ENCODE measurements around the gene CACNA1F. TPM values are rescaled to one million over a fixed set of nuclear protein-coding genes. Genes with fewer than 3 reads are reported as not detected.

Gene CACNA1F
- 0.22 TPM for polyA plus RNA-seq (2012; ENCODE audit: low read depth, missing spikeins)

DNA sequence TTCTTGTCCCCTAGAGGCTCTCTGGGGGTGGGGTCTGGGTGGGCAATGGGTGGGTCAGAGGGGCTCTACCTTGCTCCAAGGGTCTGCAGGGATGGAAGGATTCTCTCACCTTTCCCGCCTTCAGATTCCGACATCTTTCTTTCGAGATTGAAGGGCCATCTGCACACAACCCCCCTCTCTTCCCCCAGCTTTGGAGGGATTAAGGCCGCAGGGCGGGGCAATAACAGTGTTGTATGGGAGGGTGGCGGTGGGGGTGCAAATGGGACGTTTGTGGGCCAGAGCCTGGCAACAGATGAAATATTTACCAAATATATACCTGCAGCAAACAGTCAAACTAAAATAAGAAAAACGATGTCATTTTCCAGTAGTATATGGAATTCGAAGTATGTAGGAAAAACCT is at the start of gene CACNA1F:
TSS of gene CACNA1F (minus strand) at position 165 of the 400 bp plus-strand sequence. CDS start at position 134, 31 bp downstream.
- TF ChIP-seq POLR2A (IDR thresholded peaks at IDR 0.05; ENCODE audit: low read depth, low read length) (no peak), TAF1 (IDR thresholded peaks at IDR 0.05; ENCODE audit: low read depth, low read length) (no peak), POLR2AphosphoS5 (IDR thresholded peaks at IDR 0.05; ENCODE audit: low read depth, low read length) (no peak), PAX5 (IDR thresholded peaks at IDR 0.05; ENCODE audit: insufficient read depth, low read length, severe bottlenecking) (no peak), POU2F2 (IDR thresholded peaks at IDR 0.05; ENCODE audit: low read depth, low read length) (no peak), SPI1 (IDR thresholded peaks at IDR 0.05; ENCODE audit: low read depth, low read length) (no peak)
- FAIRE-seq (no peak), DNase-seq (ENCODE audit: insufficient read length, low spot score) (no peak)

DNA sequence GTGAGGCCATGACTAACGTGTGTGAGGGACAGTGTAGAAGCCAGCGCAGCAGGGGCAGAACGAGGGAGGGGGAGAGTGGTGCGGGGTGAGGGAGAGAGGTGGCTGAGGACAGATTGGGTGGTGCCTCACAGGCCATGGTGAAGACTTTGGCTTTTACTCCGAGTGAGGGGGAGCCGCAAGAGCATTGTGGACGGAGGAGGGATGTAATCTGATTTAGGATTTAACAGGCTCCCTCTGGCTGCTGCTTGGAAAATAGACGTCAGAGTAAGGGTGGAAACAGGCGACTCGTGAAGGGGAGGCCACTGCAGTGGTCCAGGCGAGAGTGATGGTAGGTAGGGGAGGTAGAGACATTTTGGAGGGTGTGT is 49.5 kb upstream of the CACNA1F start:
- TF ChIP-seq SPI1 (IDR thresholded peaks at IDR 0.05; ENCODE audit: low read depth, low read length) (no peak), TAF1 (IDR thresholded peaks at IDR 0.05; ENCODE audit: low read depth, low read length) (no peak), PAX5 (IDR thresholded peaks at IDR 0.05; ENCODE audit: insufficient read depth, low read length, severe bottlenecking) (no peak), POLR2AphosphoS5 (IDR thresholded peaks at IDR 0.05; ENCODE audit: low read depth, low read length) (no peak), POLR2A (IDR thresholded peaks at IDR 0.05; ENCODE audit: low read depth, low read length) (no peak), POU2F2 (IDR thresholded peaks at IDR 0.05; ENCODE audit: low read depth, low read length) (no peak)
- FAIRE-seq (no peak), DNase-seq (ENCODE audit: insufficient read length, low spot score) (no peak)

DNA sequence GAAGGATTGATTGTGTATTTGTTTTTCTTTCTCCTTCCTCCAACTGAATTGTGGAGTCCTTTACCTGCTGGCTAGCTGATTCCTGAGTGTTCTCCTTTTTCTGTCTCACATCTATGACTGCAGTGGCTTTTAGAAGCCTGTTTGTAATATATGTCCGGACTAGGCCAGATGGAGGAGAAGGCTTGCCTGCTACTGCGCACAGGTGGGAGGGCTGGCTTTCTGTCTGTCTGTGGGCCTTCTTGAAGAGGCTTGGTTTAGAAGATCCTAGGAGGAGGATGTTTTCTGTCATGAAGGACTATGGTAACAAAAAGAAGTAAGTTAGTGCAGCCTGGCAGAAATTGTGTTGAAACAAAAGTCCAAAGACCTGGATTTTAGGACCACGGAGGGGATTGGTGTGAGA is 44.9 kb upstream of the CACNA1F start:
- TF ChIP-seq PAX5 (IDR thresholded peaks at IDR 0.05; ENCODE audit: insufficient read depth, low read length, severe bottlenecking) (no peak), POU2F2 (IDR thresholded peaks at IDR 0.05; ENCODE audit: low read depth, low read length) (no peak), TAF1 (IDR thresholded peaks at IDR 0.05; ENCODE audit: low read depth, low read length) (no peak)
- FAIRE-seq (no peak), DNase-seq (ENCODE audit: insufficient read length, low spot score) (no peak)

DNA sequence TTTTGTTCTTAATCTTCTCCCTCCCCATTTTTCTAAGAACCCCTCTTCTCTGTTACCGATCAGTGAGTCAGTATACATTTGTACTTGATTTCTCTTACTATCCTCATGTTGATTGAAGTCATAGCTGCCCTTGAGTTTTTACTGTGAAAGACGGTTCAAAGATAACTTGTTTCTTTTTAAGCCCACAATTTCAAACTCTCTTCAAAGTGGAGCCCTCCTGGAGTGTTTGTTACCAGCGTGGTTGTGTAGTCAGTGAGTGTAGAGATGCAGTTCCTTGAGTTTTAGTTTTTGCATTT is 44.3 kb upstream of the CACNA1F start:
- no peak for FAIRE-seq
- no peak for DNase-seq (ENCODE audit: insufficient read length, low spot score)
- TF ChIP-seq POU2F2 (IDR thresholded peaks at IDR 0.05; ENCODE audit: low read depth, low read length) (no peak), PAX5 (IDR thresholded peaks at IDR 0.05; ENCODE audit: insufficient read depth, low read length, severe bottlenecking) (no peak), TAF1 (IDR thresholded peaks at IDR 0.05; ENCODE audit: low read depth, low read length) (no peak), SPI1 (IDR thresholded peaks at IDR 0.05; ENCODE audit: low read depth, low read length) (no peak), POLR2AphosphoS5 (IDR thresholded peaks at IDR 0.05; ENCODE audit: low read depth, low read length) (no peak), POLR2A (IDR thresholded peaks at IDR 0.05; ENCODE audit: low read depth, low read length) (no peak)

DNA sequence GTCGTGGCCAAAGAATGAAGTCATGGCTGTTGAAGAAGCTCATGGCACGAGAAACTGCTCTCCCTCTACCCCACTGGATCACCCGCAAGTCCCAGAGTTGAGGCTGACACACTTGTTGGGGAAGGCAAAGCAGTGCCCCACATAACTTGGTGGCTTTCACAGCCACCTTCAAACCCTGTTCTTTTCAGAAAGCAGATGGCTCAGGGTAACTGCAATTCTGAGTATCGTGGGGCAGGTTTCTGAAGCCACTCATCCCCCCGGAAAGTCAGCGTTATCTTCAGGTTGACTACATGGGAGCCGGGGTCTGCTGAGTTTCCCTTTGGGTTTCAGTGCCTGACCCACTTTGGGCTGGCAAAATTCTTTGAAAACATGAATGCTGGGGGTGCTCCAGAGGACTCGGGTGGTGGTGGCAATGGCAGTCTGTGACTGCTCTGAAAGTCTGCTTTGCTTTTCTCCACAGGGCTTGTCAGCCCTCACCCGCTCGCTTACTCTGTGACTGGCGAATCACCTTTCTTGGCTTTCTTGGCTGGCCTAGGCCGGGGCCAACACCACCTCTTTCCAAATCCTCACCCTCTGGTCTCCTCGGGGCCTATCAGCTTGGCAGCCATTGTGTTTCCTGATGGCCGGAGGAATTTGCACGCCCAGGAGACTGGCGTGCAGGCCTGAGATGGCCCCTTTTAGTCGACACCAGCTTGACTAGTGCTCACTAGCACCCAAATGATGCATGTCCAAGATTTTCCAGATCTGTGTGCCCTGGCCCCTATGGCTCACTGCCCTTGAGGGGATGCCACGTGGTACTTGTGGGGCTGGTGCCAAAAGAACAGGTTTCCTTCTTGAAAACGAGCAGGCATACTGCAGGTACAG is 43.8 kb upstream of the CACNA1F start:
- DNase-seq (ENCODE audit: insufficient read length, low spot score), result no peak
- no peak for FAIRE-seq
- TF ChIP-seq POLR2AphosphoS5 (IDR thresholded peaks at IDR 0.05; ENCODE audit: low read depth, low read length) (no peak), POLR2A (IDR thresholded peaks at IDR 0.05; ENCODE audit: low read depth, low read length) (no peak), SPI1 (IDR thresholded peaks at IDR 0.05; ENCODE audit: low read depth, low read length) (no peak), TAF1 (IDR thresholded peaks at IDR 0.05; ENCODE audit: low read depth, low read length) (no peak), POU2F2 (IDR thresholded peaks at IDR 0.05; ENCODE audit: low read depth, low read length) (no peak), PAX5 (IDR thresholded peaks at IDR 0.05; ENCODE audit: insufficient read depth, low read length, severe bottlenecking) (no peak)

DNA sequence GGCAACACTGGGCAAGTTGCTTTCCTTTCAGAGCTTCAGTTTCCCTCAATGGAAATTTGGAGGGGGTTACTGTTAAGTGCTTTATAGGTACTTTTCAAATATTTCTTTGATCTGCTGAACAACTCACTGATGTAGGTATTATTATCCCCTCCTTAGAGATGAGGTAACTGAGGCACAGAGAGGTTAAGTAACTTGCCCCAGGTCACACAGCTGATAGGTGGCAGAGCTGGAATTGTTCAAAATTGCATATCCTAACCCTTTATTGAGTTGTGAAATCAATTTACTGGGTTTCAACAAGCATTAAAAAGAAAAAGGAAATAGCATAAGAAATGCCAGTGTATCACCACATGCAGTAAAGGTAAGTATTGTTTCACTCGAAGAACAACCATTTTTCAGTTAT is 43.1 kb upstream of the CACNA1F start:
- TF ChIP-seq PAX5 (IDR thresholded peaks at IDR 0.05; ENCODE audit: insufficient read depth, low read length, severe bottlenecking) (no peak), SPI1 (IDR thresholded peaks at IDR 0.05; ENCODE audit: low read depth, low read length) (no peak), POU2F2 (IDR thresholded peaks at IDR 0.05; ENCODE audit: low read depth, low read length) (no peak), POLR2A (IDR thresholded peaks at IDR 0.05; ENCODE audit: low read depth, low read length) (no peak), POLR2AphosphoS5 (IDR thresholded peaks at IDR 0.05; ENCODE audit: low read depth, low read length) (no peak), TAF1 (IDR thresholded peaks at IDR 0.05; ENCODE audit: low read depth, low read length) (no peak)
- DNase-seq (ENCODE audit: insufficient read length, low spot score) (no peak), FAIRE-seq (no peak)

DNA sequence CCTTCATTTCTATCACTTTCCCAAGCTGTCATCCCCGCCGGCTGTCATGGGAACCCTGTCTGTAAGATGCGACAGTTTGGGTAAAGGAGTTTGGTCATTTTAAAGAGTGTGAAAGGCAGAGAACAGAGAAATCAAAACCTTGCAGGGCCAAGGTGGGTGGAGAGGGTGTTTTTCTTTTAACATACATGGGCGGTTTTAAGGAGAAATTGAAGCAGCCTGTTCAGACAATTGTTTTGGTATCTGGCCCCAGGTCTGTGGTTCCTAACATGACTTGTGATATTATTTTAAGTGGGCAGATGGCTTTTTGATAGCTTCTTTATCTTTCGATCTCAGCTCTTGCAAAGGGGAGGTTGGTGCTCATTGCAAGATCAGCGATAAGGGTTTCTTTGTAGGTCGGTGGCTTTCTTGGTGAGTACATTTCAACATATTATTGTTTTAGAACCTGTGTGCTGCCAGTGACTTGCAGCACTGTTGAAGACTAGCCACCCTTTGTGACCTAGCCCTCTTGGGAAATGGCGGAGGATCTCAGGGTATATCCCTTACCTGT is 40.1 kb upstream of the CACNA1F start:
- TF ChIP-seq TAF1 (IDR thresholded peaks at IDR 0.05; ENCODE audit: low read depth, low read length) (no peak), SPI1 (IDR thresholded peaks at IDR 0.05; ENCODE audit: low read depth, low read length) (no peak), POLR2AphosphoS5 (IDR thresholded peaks at IDR 0.05; ENCODE audit: low read depth, low read length) (no peak), PAX5 (IDR thresholded peaks at IDR 0.05; ENCODE audit: insufficient read depth, low read length, severe bottlenecking) (no peak), POLR2A (IDR thresholded peaks at IDR 0.05; ENCODE audit: low read depth, low read length) (no peak), POU2F2 (IDR thresholded peaks at IDR 0.05; ENCODE audit: low read depth, low read length) (no peak)
- FAIRE-seq (no peak), DNase-seq (ENCODE audit: insufficient read length, low spot score) (no peak)

DNA sequence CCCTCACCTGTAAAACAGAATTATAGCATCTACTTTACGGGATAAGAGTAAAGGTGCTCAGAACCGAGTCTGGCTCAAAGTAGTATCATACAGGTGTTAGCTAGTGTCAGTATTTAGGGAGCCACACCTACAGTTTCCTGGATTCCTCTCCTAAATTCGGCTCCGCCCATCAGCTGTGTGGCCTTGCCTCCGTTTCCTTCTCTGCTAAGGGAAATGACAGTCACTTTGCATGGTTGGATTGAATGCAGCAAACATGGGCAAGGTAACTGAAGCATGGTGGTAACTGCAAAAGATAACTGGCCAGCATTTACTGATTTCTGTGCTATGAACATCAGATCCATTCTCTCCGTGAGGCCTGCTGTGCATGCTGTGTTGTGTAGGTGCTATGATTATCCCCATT is 39.3 kb upstream of the CACNA1F start:
- no peak for DNase-seq (ENCODE audit: insufficient read length, low spot score)
- no peak for FAIRE-seq
- TF ChIP-seq TAF1 (IDR thresholded peaks at IDR 0.05; ENCODE audit: low read depth, low read length) (no peak), POU2F2 (IDR thresholded peaks at IDR 0.05; ENCODE audit: low read depth, low read length) (no peak), POLR2AphosphoS5 (IDR thresholded peaks at IDR 0.05; ENCODE audit: low read depth, low read length) (no peak), PAX5 (IDR thresholded peaks at IDR 0.05; ENCODE audit: insufficient read depth, low read length, severe bottlenecking) (no peak), SPI1 (IDR thresholded peaks at IDR 0.05; ENCODE audit: low read depth, low read length) (no peak)

DNA sequence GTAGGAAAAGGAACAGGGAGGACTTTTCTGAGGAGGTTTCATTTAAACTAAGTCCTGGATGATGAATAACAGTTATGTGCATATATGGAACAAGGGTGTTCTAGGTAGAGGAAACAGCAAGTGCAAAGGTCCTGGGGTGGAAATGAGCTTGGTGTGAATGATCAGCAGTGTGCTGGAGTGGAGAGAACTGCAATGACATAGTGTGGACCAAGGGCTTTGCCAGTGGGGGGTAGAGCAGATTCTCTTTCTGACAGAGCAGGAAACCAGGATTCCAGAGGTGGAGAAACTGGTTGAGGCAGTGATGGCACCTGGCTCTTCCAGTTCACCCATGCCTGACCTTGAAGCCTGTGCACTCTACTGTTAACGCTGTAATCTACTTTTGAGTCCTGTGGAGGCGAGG is 38.2 kb upstream of the CACNA1F start:
- FAIRE-seq (no peak), DNase-seq (ENCODE audit: insufficient read length, low spot score) (no peak)
- TF ChIP-seq POLR2AphosphoS5 (IDR thresholded peaks at IDR 0.05; ENCODE audit: low read depth, low read length) (no peak), PAX5 (IDR thresholded peaks at IDR 0.05; ENCODE audit: insufficient read depth, low read length, severe bottlenecking) (no peak), POLR2A (IDR thresholded peaks at IDR 0.05; ENCODE audit: low read depth, low read length) (no peak; the same call in 1 of the 2 replicates)

All from GM12891 (cell line).